GM19395 (cell line): ENCODE measurements around the gene TACC3.

ENCODE experiments used
- ATAC-seq: cut with Tn5 transposase; IDR thresholded peaks from one replicate; pipeline ENCODE4 v1.9.1; 2021; ENCODE audit warnings: mild to moderate bottlenecking, moderate library complexity; ENCODE audit not compliant: unreplicated experiment

Gene TACC3

GRCh38 chr4:1721003-1721665 is at the start of gene TACC3, which contains the start of gene TMEM129:
TACC3 (plus strand) TSS chr4:1721521; CDS start chr4:1723422, 1,901 bp downstream.
TMEM129 (minus strand) TSS chr4:1721323; CDS start chr4:1720837, 486 bp downstream.
- peak; percentile 79 for ATAC-seq

GRCh38 chr4:1673671-1674070 is 47.6 kb upstream of the TACC3 start:
- no peak for ATAC-seq

GRCh38 chr4:1674682-1675081 is 46.6 kb upstream of the TACC3 start:
- no peak for ATAC-seq

- ATAC-seq = no peak
These were observed 46.1 kb upstream of the TACC3 start for GRCh38 chr4:1675136-1675801.

GRCh38 chr4:1675802-1676137 is 45.6 kb upstream of the TACC3 start:
- no peak for ATAC-seq

- no peak for ATAC-seq
These were observed 44.5 kb upstream of the TACC3 start for GRCh38 chr4:1676605-1677525.

- ATAC-seq = no peak
These were observed 43.1 kb upstream of the TACC3 start for GRCh38 chr4:1678244-1678643.

GRCh38 chr4:1682860-1683259 is 38.5 kb upstream of the TACC3 start:
- no peak for ATAC-seq

- no peak for ATAC-seq
These were observed 38.0 kb upstream of the TACC3 start for GRCh38 chr4:1683261-1683735.

- peak; percentile 66 for ATAC-seq
These were observed 37.4 kb upstream of the TACC3 start, which contains the start of gene FAM53A for GRCh38 chr4:1683736-1684505. FAM53A (minus strand) TSS chr4:1684313; CDS start chr4:1668741, 15,572 bp downstream.

GRCh38 chr4:1684506-1685234 is 36.7 kb upstream of the TACC3 start:
- ATAC-seq = no peak

GRCh38 chr4:1685235-1686150 is 35.8 kb upstream of the TACC3 start:
- ATAC-seq = no peak

- no peak for ATAC-seq
These were observed 34.8 kb upstream of the TACC3 start for GRCh38 chr4:1686440-1687036.

GRCh38 chr4:1690698-1691097 is 30.6 kb upstream of the TACC3 start:
- no peak for ATAC-seq

- no peak for ATAC-seq
These were observed 29.5 kb upstream of the TACC3 start for GRCh38 chr4:1691737-1692373.

- ATAC-seq = peak; percentile 87
These were observed 28.0 kb upstream of the TACC3 start for GRCh38 chr4:1693131-1693896.

- no peak for ATAC-seq
These were observed 25.4 kb upstream of the TACC3 start for GRCh38 chr4:1695913-1696312.
